Dedifferentiated amniotic fluid mesenchymal stem cell (primary cell): Measurements from ENCODE around the gene RLBP1.

Experiments
- DNase-seq: peaks from one replicate; pipeline ENCODE4 v3.0.0-alpha.2; 2016; ENCODE audit errors: extremely low spot score

The RLBP1 gene

DNA sequence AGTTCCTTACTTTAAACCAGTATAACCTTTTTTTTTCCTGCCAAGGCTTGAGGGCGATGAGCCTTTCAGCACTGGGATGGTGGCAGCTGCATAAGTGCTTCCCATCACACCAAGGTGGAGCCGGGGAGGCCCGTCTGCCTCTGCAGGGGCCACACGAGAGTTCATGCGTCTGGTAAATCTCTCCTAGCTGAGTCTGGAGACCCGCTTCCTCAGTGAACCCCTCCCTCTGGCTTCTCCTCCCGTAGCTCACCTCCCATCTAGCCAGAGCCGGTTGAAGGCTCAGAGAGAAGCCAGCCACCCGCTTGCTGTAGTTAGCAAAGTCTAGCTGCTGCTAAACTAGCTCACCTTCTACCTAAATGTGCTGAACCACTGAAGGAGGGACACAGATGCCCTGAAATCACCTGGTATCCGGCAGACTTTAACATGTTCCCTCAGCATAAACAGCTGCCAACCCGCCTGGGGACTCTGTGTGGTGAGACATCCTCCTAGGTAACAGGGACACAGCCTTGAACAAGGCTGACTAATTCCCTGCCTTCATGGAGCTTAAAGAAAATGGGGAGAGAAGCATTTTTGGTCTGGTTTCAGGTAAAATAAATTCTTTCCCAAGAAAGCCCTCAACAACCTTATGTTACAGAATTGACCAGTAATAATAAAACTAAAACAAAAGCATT, 42.9 kb downstream of the RLBP1 start:
- no peak for DNase-seq

DNA sequence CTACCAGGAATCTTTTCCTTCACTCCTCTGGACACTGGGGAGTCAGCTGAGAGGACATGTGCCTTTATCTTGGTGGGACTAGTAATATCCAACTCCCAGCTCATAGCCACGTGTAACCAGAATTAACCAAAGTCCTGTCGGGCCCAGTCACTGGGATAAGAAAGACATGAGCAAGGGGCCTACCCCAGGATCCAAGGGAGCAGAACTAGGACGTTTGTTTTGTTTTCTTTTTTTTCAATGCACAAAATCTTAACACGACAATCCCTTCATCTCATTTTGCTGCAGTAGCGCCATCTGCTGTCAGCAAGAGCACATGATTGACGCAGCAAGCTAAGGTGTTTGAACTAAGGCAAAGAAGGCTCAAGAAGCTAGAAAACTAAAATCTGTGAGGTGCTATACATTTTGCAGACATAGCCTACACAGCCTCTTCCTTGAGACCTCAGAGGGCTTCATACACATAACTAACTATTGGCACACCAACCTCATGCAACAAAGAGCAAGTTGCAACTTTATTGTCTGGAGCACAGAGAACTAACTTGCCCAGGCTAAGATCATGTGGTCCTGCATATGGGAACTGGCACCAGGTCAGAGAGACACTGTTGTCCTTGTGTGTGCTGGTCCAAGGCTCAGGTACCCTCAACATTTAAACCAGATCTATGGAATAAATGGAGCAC, 43.6 kb downstream of the RLBP1 start:
- DNase-seq = peak; percentile 84

DNA sequence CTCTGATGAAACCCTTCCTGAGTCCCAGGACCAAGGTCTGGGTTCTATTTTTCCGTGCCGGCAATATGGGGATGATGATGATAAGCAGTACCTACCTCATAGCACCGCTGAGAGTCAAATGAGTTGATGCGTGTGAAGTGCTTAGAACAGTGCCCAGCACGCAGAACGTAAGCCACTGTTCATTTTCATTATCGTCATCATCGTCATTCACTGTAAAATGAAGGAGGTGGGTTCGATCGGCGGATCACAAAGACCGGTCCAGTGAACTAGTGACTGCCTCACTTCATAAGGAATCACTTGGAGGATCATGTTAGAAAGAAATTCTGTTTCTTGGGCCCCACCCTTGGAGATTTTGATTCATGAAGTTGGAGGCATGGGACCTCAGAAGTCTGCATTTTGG, 44.3 kb downstream of the RLBP1 start:
- DNase-seq = no peak

DNA sequence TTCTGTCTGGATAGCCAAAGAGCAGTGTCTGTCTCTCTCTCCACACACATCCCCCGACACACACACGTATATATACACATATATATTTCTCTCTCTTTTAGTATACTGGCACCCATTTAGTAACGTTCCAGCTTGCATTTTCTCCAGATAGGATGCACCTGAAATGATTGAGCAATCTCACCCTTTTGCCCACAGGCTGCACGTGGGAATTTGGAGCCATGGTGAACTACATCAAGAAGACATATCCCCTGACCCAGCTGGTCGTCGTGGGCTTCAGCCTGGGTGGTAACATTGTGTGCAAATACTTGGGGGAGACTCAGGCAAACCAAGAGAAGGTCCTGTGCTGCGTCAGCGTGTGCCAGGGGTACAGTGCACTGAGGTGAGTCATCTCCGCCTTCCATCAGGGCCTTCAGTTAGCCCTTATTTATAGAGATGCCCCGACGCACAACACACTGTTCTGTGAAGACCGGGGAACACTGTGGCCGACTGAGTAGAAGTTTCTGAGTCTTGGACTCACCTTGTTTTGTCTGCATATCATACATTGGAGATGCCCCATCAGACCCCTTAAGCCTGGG, 45.7 kb downstream of the RLBP1 start:
- DNase-seq = no peak

DNA sequence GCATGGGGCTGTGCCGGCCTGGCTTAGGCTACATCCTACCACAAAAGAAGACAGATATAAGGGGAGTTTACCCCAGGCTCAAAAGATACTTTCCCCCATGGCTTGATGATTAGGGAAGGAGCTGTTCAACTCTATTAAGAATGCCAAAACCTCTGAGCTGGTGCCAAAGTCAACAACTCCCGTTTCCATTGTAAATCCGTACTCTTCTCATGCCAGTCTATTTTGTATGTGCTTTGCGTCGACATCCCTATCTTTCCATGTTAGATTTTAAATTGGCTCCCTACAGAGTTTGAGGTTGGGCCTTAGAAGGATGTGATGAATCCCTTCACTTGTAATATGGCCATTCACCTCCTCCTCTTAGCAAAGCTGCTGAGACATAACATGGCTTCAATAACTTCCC, 46.9 kb downstream of the RLBP1 start:
- no peak for DNase-seq

DNA sequence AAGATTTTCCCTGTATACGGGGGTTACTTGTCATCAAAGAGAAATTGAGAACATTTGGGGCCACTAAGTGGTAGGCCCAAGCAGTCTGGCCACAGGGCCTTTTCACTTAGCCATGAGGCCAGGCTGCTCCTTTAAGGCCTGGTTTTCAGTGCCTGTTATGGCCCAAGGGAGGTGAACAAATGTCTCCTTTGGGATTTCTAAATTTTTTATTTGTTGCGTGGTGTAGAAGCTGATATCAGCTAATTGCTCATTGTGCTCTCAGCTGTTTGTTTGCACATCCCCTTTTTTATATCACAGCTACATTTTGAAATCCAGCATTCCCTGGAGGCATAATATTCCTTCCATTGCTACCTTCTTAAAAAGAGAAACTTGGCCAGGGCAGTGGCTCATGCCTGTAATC, 48.5 kb downstream of the RLBP1 start:
- DNase-seq = no peak

DNA sequence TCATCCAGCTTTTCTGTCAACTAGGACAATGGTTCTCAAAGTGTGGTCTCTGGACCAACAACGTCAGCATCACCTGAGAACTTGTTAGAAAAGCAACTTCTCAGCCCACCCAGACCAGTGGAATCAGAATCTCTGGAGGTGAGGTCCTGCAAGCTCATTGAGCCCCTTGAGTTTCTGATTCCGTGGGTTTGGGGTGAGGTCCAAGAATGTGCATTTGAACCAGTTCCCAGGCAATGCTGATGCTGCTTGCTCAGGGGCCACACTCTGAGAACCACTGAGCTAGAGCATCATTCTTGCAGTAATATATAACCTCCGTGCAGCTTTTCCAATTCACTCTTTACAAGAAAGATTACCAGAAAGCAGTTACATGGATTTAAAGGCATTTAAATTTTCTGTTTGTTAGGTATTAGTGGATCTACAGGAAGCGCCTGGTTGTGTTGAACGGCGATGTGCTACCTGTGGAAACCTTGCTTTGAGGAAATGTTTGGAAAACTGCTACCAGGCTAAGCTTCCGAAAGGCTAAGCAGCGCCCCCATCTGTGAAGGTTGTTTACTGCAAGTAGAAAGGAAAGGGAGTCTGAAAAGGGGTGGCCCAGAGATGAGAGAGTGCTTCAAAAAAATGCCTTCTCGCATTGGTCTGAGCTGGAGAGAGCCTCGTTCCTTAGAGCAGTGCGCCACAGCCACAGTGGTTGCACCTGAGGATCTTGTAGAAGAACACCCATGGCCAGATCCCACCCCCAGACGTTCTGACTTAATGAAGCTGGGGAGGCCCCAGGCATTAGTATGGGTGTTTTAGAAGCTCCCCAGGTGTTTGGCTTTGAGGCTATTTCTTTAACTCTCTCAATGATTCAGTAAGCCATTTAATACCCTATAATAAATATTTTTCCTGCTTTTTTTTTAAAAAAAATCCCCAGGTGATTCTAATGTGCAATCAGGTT, 50.0 kb downstream of the RLBP1 start:
- DNase-seq = no peak

DNA sequence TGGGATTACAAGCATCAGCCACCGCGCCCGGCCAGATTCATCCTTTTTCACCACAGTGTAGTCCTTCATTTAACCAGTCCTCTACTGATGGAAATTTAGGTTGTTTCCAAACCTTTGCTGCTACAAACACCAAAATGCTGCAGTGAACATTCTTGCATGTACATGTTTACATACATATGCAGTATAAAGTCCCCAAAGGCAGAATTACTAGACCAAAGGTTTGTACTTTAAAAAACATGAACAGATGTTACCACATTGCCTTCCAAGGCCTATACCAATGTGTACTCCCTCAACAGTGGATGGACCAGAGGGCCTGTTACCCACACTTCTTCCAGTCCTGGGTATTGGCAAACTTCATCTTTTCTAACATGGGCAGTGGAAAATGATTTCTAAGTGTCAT, 51.0 kb downstream of the RLBP1 start:
- no peak for DNase-seq

DNA sequence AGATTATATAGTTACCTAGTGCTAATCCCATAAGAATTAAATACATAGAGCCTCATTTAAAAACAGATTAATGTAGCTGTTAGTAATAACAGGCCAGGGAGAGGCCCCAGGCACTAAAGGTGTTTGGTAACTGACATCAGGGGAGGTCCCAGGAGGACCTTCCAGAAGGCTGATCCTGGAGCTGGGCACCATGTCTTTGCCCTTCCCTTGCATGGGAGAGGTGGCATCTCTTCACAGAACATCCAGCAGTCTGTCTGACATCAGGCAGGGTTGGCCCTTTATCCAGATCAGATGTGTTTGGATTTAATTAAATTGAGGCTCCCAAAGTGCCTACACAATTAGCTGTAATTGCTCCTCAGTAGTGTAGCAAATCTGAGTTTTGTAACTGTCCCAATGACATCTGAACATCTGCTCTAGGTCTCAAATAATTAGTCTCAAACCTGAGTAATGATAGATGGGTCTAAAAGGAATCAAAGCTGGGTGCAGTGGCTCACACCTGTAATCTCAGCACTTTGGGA, 53.0 kb downstream of the RLBP1 start:
- no peak for DNase-seq

DNA sequence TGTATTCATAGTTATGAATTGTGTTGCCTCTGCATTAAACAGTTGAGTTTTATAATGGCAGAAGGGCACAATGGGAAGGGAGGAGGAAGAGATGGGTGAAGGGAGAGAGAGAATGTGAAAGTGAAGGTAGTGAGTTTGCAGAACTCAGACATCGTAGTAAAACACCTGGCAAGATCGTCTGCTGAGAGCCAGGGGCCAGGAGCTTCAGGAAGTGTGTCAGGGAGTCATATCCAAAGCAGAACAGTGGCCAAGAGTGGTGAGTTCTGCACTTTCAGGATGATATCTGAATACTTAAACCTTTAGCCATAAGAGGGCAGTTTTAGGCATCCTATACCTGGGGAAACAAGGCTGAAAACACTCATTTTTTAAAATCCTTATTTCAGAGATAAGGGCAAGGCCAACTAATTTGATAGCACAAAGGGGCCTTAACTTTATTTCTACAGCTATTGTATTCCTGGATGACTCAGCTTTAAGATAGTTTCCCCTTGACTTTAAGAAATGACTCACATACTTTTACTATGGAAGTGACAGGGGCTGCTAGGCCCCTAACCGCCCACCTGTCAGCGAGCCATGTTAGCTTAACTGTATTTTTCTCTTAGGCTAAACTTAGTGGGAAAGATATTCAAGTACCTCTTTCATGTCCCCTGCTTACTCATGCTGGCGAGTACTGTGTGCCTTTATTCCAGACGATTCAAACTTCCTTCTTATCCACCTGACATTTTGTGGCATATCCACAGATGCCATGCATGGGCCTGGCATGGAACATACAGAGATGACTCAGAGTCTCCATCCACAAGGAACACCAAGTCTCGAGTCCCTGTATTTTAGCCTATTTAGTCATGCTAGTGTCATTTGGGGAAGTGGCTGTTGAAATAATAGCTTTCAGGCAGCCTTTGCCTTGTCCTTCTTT, 53.9 kb downstream of the RLBP1 start:
- DNase-seq = peak; percentile 28

DNA sequence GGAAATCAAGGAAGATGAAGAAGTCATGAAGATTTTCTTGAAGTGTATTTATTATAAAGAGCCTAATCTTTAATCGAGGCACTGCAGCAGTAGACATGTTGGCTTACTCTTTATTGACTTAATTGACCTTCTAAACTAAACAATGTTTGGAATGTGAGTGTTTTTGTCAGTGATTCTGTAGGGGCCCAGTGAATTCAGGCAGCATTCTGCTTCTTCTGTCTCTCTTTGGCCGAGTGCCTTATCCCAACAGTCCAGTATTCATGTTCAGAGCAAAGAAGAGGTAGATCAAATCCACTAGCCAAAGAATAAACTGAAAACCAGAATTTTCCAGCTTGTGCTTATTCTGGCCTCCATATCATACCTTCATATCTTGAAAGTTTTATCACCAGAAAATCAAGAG, 55.7 kb downstream of the RLBP1 start:
- DNase-seq = no peak

DNA sequence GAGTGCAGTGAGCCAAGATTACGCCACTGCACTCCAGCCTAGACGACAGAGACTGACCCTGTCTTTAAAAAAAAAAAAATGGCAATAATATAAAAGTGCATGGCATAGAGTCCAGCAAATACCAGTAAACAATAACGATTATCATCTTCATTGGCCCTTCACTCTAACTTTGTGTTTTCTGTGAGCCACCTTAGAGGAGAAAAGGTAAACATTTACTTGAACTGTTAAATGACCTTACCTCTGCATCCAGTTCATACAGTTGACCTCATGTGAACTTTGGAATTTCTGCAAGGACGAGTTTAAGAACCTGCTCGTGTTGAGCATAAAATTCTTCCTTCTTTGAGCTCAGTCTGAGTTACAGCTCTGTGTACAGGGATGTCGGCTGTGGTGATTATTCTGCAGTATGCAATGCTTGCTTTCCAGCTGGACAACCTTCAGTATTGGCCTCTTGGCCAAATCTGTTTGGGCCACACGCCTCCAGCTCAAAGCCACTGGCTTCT, 56.6 kb downstream of the RLBP1 start:
- DNase-seq = no peak

DNA sequence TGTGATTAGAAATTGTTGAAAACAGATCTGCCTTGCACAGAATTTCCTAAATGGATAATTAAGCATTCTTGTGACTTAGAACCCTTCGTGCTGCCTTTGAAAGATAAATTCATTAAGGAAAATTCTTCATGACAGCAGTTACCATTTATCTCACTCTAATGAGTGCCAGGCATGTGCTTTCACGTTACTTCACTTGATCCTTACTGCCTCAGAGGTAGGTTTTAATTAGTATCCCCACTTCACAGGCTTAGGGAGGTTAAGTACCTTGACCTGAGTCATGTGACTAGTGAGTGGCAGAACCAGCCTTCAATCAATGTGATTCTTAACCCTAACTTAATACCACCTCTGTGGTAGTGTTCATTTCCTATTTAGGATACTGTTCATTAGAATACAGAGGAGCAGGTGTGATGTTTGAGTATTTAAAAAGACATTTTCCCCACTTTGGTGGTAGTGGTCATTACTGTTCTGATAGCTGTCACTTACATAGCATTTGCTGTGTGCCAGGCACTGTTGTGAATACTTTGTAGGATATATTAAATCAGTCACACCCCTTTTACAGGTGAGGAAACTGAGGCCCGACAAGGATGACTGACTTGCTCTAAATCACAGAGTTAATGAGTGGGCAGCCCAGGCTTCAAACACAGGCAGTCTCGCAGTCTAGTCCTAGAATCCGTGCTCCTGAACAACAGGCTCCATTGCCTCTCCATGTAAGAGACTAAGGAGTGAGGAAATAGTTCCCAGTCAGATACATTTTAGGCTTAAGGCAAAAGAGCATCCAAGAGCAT, 57.9 kb downstream of the RLBP1 start:
- DNase-seq = no peak

DNA sequence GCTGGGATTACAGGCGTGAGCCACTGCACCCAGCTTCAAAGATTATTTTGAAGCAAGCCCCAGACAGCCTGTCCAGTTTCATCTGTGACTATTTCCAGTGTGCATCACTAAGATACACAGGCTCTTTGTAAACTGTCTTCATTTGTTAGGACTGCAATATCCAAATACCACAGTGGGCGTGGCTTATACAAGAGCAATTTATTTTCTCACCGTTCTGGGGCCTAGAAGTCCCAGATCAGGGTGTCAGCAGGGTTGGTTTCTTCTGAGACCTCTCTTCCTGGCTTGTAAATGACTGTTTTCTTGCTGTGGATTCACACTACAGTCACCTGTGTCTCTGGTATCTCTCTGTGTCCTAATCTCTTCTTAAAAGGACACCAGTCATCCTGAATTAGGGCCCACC, 59.7 kb downstream of the RLBP1 start:
- DNase-seq = no peak
